IgD-negative memory B cell (primary cell): Measurements from ENCODE around the gene GART. TPM values are rescaled to one million over a fixed set of nuclear protein-coding genes. Genes with fewer than 3 reads are reported as not detected.
A peak's percentile ranks its signal among the peaks of the same experiment; 100 is the strongest.
"Not testable (repeated sequence)": the region's sequence is repeated elsewhere in the genome, so short reads cannot be mapped to it uniquely, and the experiment has no call there.

Source experiments
- H3K27ac Mint-ChIP-seq, 3 donors: one replicate each; pipeline ENCODE4 v1.8.0; 2020 to 2022; ENCODE audit warnings: mild to moderate bottlenecking in 3 of 3, mixed read lengths in 3 of 3, moderate library complexity in 1 of 3
- H3K27me3 Mint-ChIP-seq: one replicate; pipeline ENCODE4 v1.8.0; 2021; ENCODE audit warnings: mixed read lengths
- H3K36me3 Mint-ChIP-seq: one replicate; pipeline ENCODE4 v1.8.0; 2020; ENCODE audit warnings: mild to moderate bottlenecking, mixed read lengths
- H3K4me1 Mint-ChIP-seq, 3 donors: one replicate each; pipeline ENCODE4 v1.8.0; 2020 to 2022; ENCODE audit warnings: mixed read lengths in 3 of 3, mild to moderate bottlenecking in 1 of 3
- H3K4me3 Mint-ChIP-seq, 4 donors: one replicate each; pipeline ENCODE4 v1.8.0; 2020 to 2022; ENCODE audit warnings: mild to moderate bottlenecking in 4 of 4, mixed read lengths in 4 of 4, moderate library complexity in 3 of 4
- H3K9me3 Mint-ChIP-seq, 3 donors: one replicate each; pipeline ENCODE4 v1.8.0; 2020 to 2021; ENCODE audit warnings: mixed read lengths in 3 of 3, mild to moderate bottlenecking in 1 of 3
- polyA plus RNA-seq: library from polyadenylated mRNA; unstranded; fragments of 300-500 nt; fragmentation: Illumina TruSeq; gene quantifications from one replicate; pipeline ENCODE4 v1.2.3, GENCODE V29; 2021

Gene GART
- polyA plus RNA-seq, 1 donor from 2014 or later: 44.7 TPM

- Mint-ChIP-seq H3K9me3 (peaks cover 0 to 5% (median 4%) of the 10 kb centered on the region in 3 donors), H3K27ac (no peak overlapping the region), H3K4me1 (no peaks in the 10 kb centered on the region)
Measured at GRCh38 chr21:33511639-33512038, 30.3 kb downstream of the GART start.

GRCh38 chr21:33510826-33511225 is 31.1 kb downstream of the GART start:
- Mint-ChIP-seq H3K27me3 (no peaks in the 10 kb centered on the region), H3K9me3 (peaks cover 0 to 5% (median 4%) of the 10 kb centered on the region in 3 donors), H3K27ac (peak overlapping the region in 1 of 3 donors; percentile 80), H3K4me3 (no peak overlapping the region), H3K4me1 (no peaks in the 10 kb centered on the region), H3K36me3 (peaks cover 16% of the 10 kb centered on the region)

More at GRCh38 chr21:33511639-33512038, 30.3 kb downstream of the GART start:
- no peaks in the 10 kb centered on the region for H3K27me3 Mint-ChIP-seq
- H3K36me3 Mint-ChIP-seq: peaks cover 19% of the 10 kb centered on the region
- H3K4me3 Mint-ChIP-seq: no peak overlapping the region

DNA sequence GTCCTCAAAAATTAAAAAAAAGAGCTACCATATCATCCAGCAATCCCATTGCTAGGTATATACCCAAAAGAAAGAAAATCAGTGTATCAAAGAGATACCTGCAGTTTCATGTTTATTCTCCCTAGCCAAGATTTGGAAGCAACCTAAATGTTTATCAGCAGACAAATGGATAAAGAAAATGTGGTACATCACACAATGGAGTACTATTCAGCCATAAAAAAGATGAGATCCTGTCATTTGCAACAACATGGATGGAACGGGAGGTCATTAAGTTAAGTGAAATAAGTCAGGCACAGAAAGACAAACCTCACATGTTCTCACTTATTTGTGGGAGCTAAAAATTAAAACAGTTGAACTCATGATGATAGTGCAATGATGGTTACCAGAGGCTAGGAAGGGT is 34.9 kb downstream of the GART start:
- H3K36me3 Mint-ChIP-seq: peaks cover 16% of the 10 kb centered on the region
- H3K4me1 Mint-ChIP-seq, H3K4me3 Mint-ChIP-seq, H3K27me3 Mint-ChIP-seq, H3K9me3 Mint-ChIP-seq, H3K27ac Mint-ChIP-seq: not testable (repeated sequence)

DNA sequence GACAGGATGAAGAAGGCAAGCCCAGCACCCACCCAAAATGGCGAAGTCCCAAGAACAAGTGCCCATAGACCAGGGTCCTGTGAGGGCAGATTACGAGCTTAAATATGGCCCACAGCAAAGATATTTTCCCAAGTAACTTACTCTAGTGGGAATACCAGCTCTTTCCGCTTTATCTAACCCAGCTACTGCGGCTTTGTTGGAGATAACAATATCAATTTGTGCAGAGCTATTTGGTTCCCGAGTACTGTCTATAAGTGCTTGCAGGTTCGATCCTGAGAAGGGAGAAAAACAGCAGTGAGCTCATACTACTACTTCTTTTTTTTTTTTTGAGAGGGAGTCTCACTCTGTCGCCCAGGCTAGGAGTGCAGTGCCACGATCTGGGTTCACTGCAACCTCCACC is 36.1 kb downstream of the GART start:
- H3K36me3 Mint-ChIP-seq: peaks cover 16% of the 10 kb centered on the region
- H3K27ac Mint-ChIP-seq: no peak overlapping the region
- H3K9me3 Mint-ChIP-seq: peaks cover 0 to 5% (median 4%) of the 10 kb centered on the region in 3 donors
- no peak overlapping the region for H3K4me3 Mint-ChIP-seq
- no peaks in the 10 kb centered on the region for H3K27me3 Mint-ChIP-seq
- H3K4me1 Mint-ChIP-seq: no peaks in the 10 kb centered on the region

- Mint-ChIP-seq H3K4me3 (peak overlapping the region in 1 of 4 donors; percentile 16), H3K27ac (no peak overlapping the region), H3K36me3 (no peaks in the 10 kb centered on the region)
Measured at GRCh38 chr21:33496345-33496744, 45.6 kb downstream of the GART start.

GRCh38 chr21:33495743-33496142 is 46.2 kb downstream of the GART start:
- Mint-ChIP-seq H3K27me3 (peaks cover 1% of the 10 kb centered on the region), H3K27ac (no peak overlapping the region), H3K4me1 (peaks cover 3 to 9% (median 5%) of the 10 kb centered on the region in 3 donors), H3K36me3 (no peaks in the 10 kb centered on the region), H3K4me3 (peak overlapping the region in 1 of 4 donors; percentile 35), H3K9me3 (no peaks in the 10 kb centered on the region)

More at GRCh38 chr21:33496345-33496744, 45.6 kb downstream of the GART start:
- Mint-ChIP-seq H3K27me3 (peaks cover 1% of the 10 kb centered on the region), H3K9me3 (no peaks in the 10 kb centered on the region), H3K4me1 (peaks cover 3 to 6% (median 5%) of the 10 kb centered on the region in 3 donors)

- H3K4me3 Mint-ChIP-seq: peak overlapping the region in 1 of 4 donors; percentile 76
- H3K36me3 Mint-ChIP-seq: no peaks in the 10 kb centered on the region
- no peak overlapping the region for H3K27ac Mint-ChIP-seq
- H3K27me3 Mint-ChIP-seq: peaks cover 1% of the 10 kb centered on the region
- no peaks in the 10 kb centered on the region for H3K9me3 Mint-ChIP-seq
- H3K4me1 Mint-ChIP-seq: peaks cover 5 to 10% (median 5%) of the 10 kb centered on the region in 3 donors
Measured at GRCh38 chr21:33493756-33494155, 48.2 kb downstream of the GART start.

DNA sequence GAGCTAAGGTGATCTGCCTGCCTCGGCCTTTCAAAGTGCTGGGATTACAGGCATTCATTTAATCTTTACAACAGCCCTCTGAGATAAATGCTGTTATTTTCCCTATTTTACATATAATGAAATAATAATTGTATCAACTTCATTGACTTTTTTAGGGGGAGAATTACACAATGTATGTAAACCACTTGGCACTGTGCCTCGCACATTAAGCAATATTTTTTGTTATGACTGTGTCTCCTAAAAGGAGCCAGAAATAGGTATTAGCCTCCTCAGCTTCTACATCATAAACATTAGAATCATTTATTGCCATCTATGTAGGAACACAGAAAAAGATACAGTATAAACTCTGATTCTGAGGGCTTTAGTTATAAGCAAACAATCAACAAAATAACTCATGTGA is 49.3 kb downstream of the GART start:
- H3K4me3 Mint-ChIP-seq: peak overlapping the region in 3 of 4 donors; percentile 9 to 43 (median 12)
- no peak overlapping the region for H3K27ac Mint-ChIP-seq
- peaks cover 1% of the 10 kb centered on the region for H3K27me3 Mint-ChIP-seq
- H3K36me3 Mint-ChIP-seq: no peaks in the 10 kb centered on the region
- no peaks in the 10 kb centered on the region for H3K9me3 Mint-ChIP-seq
- peaks cover 5 to 10% (median 5%) of the 10 kb centered on the region in 3 donors for H3K4me1 Mint-ChIP-seq

DNA sequence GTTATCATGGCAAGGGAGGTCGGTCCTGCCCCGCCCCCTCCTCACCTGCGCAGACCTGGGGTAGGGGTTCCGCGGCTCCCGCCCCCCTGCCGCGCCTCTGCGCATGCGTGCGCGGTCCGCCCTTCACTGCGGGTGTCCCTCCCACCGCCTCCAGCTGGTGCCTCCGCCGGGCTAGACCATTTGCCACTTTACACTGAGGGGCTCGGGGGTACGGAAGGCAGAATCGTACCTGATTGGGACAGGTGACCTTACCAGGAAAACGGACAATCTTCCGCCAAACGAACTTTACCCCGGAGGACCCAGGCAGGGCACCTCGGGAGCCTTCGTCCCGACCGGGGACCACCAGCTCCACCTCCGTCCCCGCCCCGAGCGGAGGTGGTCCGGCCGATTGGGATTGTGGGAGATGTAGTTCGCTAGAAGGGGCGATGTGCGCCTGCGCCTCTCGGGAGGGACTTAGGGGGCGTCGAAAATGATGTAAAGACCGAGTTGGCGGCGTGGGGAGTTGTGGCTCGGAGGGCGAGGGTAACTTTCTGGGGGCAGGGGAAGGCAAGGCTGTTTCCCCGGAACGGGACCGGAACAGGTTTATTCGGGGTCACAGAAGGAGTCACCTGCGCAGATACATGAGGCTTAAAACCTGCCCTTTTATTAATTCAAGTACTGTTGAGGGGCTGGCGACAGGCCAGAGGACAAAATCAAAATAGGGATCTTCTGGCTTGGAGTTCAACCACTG is 50.4 kb downstream of the GART start, which contains the start of gene DNAJC28:
DNAJC28 (minus strand) TSS at position 344 of the 730 bp plus-strand sequence. CDS start 2,323 bp downstream, outside the sequence.
- H3K27me3 Mint-ChIP-seq: peaks cover 1% of the 10 kb centered on the region
- peaks cover 5 to 10% (median 5%) of the 10 kb centered on the region in 3 donors for H3K4me1 Mint-ChIP-seq
- H3K27ac Mint-ChIP-seq: peak within 1 kb of the TSS; percentile 71 to 95 (median 84)
- peak within 1 kb of the TSS; percentile 88 to 98 (median 94) for H3K4me3 Mint-ChIP-seq
- H3K9me3 Mint-ChIP-seq: no peaks in the 10 kb centered on the region
- H3K36me3 Mint-ChIP-seq: no peaks in the 10 kb centered on the region

- Mint-ChIP-seq H3K4me1 (peaks cover 5 to 10% (median 5%) of the 10 kb centered on the region in 3 donors), H3K27ac (peak overlapping the region; percentile 71 to 88 (median 84)), H3K9me3 (no peaks in the 10 kb centered on the region), H3K27me3 (peaks cover 1% of the 10 kb centered on the region), H3K36me3 (no peaks in the 10 kb centered on the region), H3K4me3 (peak overlapping the region; percentile 88 to 98 (median 94))
Measured at GRCh38 chr21:33490991-33491372, 50.9 kb downstream of the GART start.

DNA sequence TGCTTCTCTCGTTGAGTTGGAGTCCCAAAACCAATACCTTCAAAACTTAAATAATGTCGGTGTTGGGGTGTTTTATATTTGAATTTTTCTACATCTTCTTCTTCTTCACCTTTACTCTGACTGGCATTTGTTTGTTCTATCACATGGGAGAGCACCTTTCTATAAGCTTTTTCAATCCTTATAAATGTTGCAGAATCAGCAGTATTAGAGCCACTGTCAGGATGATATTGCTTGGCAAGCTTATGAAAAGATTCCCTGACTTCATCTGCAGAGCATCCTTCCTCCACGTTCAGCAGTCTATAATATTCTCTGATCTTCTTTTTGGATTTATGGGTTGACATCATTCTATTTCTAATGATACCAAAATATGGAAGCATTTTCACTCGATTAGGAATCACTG is 53.0 kb downstream of the GART start:
- Mint-ChIP-seq H3K27ac (peak overlapping the region in 2 of 3 donors; percentile 14 to 25), H3K9me3 (no peaks in the 10 kb centered on the region), H3K27me3 (peaks cover 1% of the 10 kb centered on the region), H3K4me3 (peak overlapping the region in 1 of 4 donors; percentile 63), H3K4me1 (peaks cover 5 to 10% (median 5%) of the 10 kb centered on the region in 3 donors), H3K36me3 (no peaks in the 10 kb centered on the region)

DNA sequence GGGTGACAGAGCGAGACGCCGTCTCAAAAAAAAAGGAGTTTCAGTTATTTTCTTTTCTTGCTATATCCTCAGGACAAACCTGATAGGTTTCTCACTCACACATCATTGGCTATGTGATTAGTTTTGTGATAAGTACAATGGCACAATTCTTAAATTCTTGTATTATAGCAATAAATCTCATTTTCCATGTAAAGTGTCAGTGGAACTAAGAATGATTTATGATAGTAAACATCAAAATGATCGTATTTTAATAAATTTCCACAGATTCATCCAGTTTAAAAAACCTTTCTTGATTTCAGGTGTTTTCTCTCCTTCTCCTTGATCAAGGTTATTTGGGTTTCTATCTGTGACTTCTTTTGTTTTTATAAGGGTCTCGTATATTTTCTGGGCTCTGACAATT is 53.9 kb downstream of the GART start:
- Mint-ChIP-seq H3K27me3 (no peaks in the 10 kb centered on the region), H3K9me3 (no peaks in the 10 kb centered on the region), H3K4me3 (peak overlapping the region in 1 of 4 donors; percentile 63), H3K4me1 (peaks cover 5 to 10% (median 5%) of the 10 kb centered on the region in 3 donors), H3K27ac (no peak overlapping the region), H3K36me3 (no peaks in the 10 kb centered on the region)

- Mint-ChIP-seq H3K27me3 (no peaks in the 10 kb centered on the region), H3K9me3 (no peaks in the 10 kb centered on the region), H3K36me3 (peaks cover 1% of the 10 kb centered on the region), H3K4me3 (peak overlapping the region in 3 of 4 donors; percentile 12 to 99 (median 95)), H3K27ac (peak overlapping the region in 1 of 3 donors; percentile 97), H3K4me1 (peaks cover 8 to 17% (median 12%) of the 10 kb centered on the region in 3 donors)
Measured at GRCh38 chr21:33481314-33481943, 60.5 kb downstream of the GART start.

DNA sequence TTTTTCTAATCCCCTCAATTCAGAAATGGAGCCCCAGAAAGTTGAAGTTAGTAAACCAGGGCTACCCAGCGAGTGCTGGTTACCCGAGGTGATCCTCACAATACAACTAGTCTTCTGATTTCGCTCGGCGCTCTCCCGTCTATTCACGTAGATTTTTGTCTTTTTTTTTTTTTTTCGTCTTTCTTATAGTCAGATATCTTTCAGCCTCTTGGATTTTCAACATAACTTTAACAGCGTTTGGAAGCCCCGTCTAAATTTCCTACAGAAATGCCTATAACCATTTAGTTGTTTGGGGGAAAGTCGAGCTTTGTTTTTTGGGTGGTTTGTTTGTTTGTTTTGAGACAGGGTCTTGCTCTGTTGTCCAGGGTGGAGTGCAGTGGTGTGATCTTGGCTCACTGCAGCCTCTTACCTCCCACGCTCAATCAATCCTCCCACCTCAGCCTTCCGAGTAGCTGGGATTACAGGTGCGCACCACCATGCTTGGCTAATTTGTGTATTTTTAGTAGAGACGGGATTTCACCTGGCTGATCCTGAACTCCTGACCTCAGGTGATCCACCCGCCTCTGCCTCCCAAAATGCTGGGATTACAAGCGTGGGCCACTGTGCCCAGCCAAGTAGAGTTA is 61.3 kb downstream of the GART start:
- H3K27me3 Mint-ChIP-seq: no peaks in the 10 kb centered on the region
- H3K27ac Mint-ChIP-seq: peak overlapping the region; percentile 83 to 97 (median 93)
- H3K4me3 Mint-ChIP-seq: peak overlapping the region; percentile 91 to 99 (median 96)
- H3K9me3 Mint-ChIP-seq: no peaks in the 10 kb centered on the region
- peaks cover 8 to 17% (median 12%) of the 10 kb centered on the region in 3 donors for H3K4me1 Mint-ChIP-seq
- peaks cover 1% of the 10 kb centered on the region for H3K36me3 Mint-ChIP-seq
